HCT116 (cell line): ENCODE data around the gene MEGF6. TPM values are rescaled to one million over a fixed set of nuclear protein-coding genes. Genes with fewer than 3 reads are reported as not detected.

Experiments
- ATAC-seq: fragments of 200-7000 bp; cut with Tn5 transposase; 2 replicates; pipeline ENCODE4 v1.9.1; 2020; ENCODE audit warnings: mild to moderate bottlenecking, moderate library complexity
- BruUV-seq: library from RNA; stranded (reverse); fragments of 400-500 nt; replicated peaks from 2 replicates; lab custom pipeline; 2021; lab: Mats Ljungman, UMichigan
- CTCF ChIA-PET: fragments of 300-600 bp; sonication (Branson Sonifier 250); formaldehyde crosslinking; loops from one replicate; lab custom pipeline; 2021; ENCODE audit warnings: antibody characterized with exemption; lab: Charles Lee
- POLR2A ChIA-PET: fragments of 300-600, 350-600 bp; sonication (Branson Sonifier 250); formaldehyde crosslinking; loops from one replicate; lab custom pipeline; 2021; ENCODE audit warnings: antibody characterized with exemption; lab: Charles Lee
- RAD21 ChIA-PET, 2 experiments: fragments of 300-600 bp; sonication (Branson Sonifier 250); formaldehyde crosslinking; loops; one replicate each; lab custom pipeline; 2023; ENCODE audit warnings: low total read pairs in 2 of 2; ENCODE audit not compliant: uncharacterized antibody in 2 of 2, unreplicated experiment in 2 of 2, low non-redundant PET in 1 of 2; lab: Charles Lee
- DNase-seq: peaks from one replicate; pipeline ENCODE4 v3.0.0-alpha.2; 2010; ENCODE audit warnings: low read depth, low spot score
- H2AFZ ChIP-seq: fragments of 200-600 bp; shearing (Covaris generic), sonication (generic); 2 replicates; pipeline ENCODE4 v1.6.1; 2017; ENCODE audit warnings: low read depth, mixed run types, mixed read lengths, antibody characterized with exemption, low read length; ENCODE audit not compliant: poor library complexity, severe bottlenecking
- H3K27ac ChIP-seq: 2 replicates; pipeline ENCODE4 v1.5.1; 2012; ENCODE audit warnings: low read depth, low read length
- H3K27me3 ChIP-seq: fragments of 200-600 bp; sonication (generic); 2 replicates; pipeline ENCODE4 v1.6.1; 2016; ENCODE audit warnings: mixed run types, low read length, mixed read lengths; ENCODE audit not compliant: insufficient read depth
- H3K36me3 ChIP-seq, 2 experiments: fragments of 200-500 bp in 1 of 2; fragments of 200-600 bp in 1 of 2; sonication (Bioruptor generic) in 1 of 2; sonication (generic) in 1 of 2; 2 replicates each; pipeline versions ENCODE4 v1.5.1 to v1.6.1; 2014 to 2016; ENCODE audit warnings: low read length in 2 of 2, inconsistent platforms in 1 of 2, mixed read lengths in 1 of 2, mixed run types in 1 of 2; ENCODE audit not compliant: insufficient read depth in 2 of 2, control insufficient read depth in 1 of 2
- H3K4me1 ChIP-seq, 2 experiments: fragments of 200-600 bp in 1 of 2; sonication (generic) in 1 of 2; 2 replicates each; pipeline versions ENCODE4 v1.5.1 to v1.6.1; 2012 to 2017; ENCODE audit warnings: low read length in 2 of 2, inconsistent platforms in 1 of 2, mild to moderate bottlenecking in 1 of 2, mixed read lengths in 1 of 2, mixed run types in 1 of 2, moderate library complexity in 1 of 2; ENCODE audit not compliant: insufficient read depth in 2 of 2, control insufficient read depth in 1 of 2
- H3K4me2 ChIP-seq: fragments of 200-600 bp; sonication (generic); 2 replicates; pipeline ENCODE4 v1.6.1; 2017; ENCODE audit warnings: mixed run types, low read length, mixed read lengths
- H3K4me3 ChIP-seq, 2 experiments: fragments of 200-600 bp in 1 of 2; sonication (generic) in 1 of 2; replicated peaks in 1 of 2; 2 replicates each; pipeline ENCODE4 v1.5.1; 2011 to 2016; ENCODE audit warnings: low read length in 2 of 2, control low read depth in 1 of 2, low read depth in 1 of 2, mild to moderate bottlenecking in 1 of 2, mixed read lengths in 1 of 2, mixed run types in 1 of 2
- H3K79me2 ChIP-seq: fragments of 200-600 bp; sonication (generic); 2 replicates; pipeline ENCODE4 v1.6.1; 2017; ENCODE audit warnings: mild to moderate bottlenecking, mixed run types, low read length, moderate library complexity, mixed read lengths; ENCODE audit not compliant: insufficient read depth
- H3K9ac ChIP-seq: fragments of 200-600 bp; sonication (generic); 2 replicates; pipeline ENCODE4 v1.6.1; 2016; ENCODE audit warnings: low read length, mixed read lengths
- H3K9me2 ChIP-seq: fragments of 200-600 bp; sonication (generic), shearing (Covaris generic); 2 replicates; pipeline ENCODE4 v1.6.1; 2017; ENCODE audit warnings: mixed run types, mild to moderate bottlenecking, moderate library complexity; ENCODE audit not compliant: insufficient read depth
- H3K9me3 ChIP-seq, 2 experiments: fragments of 200-500 bp in 1 of 2; fragments of 200-600 bp in 1 of 2; sonication (Bioruptor generic) in 1 of 2; sonication (generic) in 1 of 2; 2 replicates each; pipeline ENCODE4 v1.6.1; 2014 to 2017; ENCODE audit warnings: low read length in 2 of 2, mixed read lengths in 2 of 2, inconsistent platforms in 1 of 2, low read depth in 1 of 2, mild to moderate bottlenecking in 1 of 2, mixed run types in 1 of 2, moderate library complexity in 1 of 2; ENCODE audit not compliant: control insufficient read depth in 1 of 2, insufficient read depth in 1 of 2
- H4K20me1 ChIP-seq: fragments of 200-600 bp; sonication (generic), shearing (Covaris generic); 2 replicates; pipeline ENCODE4 v1.6.1; 2017; ENCODE audit warnings: mixed run types, mild to moderate bottlenecking, moderate library complexity; ENCODE audit not compliant: insufficient read depth
- CEBPB ChIP-seq: IDR thresholded peaks from 2 replicates; pipeline ENCODE4 v1.6.1; 2012; ENCODE audit warnings: low read depth
- CTCF ChIP-seq, 3 experiments: fragments of 200-600 bp in 1 of 3; sonication (generic) in 1 of 3; IDR thresholded peaks in 2 of 3; conservative IDR thresholded peaks in 1 of 3; 2 replicates each; pipeline ENCODE4 v1.5.1; 2012 to 2017; ENCODE audit warnings: low read depth in 2 of 3, low read length in 2 of 3, antibody characterized with exemption in 1 of 3, borderline replicate concordance in 1 of 3, control low read depth in 1 of 3, mild to moderate bottlenecking in 1 of 3, mixed read lengths in 1 of 3, mixed run types in 1 of 3, moderate library complexity in 1 of 3; ENCODE audit not compliant: insufficient read depth in 1 of 3
- EZH2phosphoT487 ChIP-seq: fragments of 200-600 bp; IDR thresholded peaks from 2 replicates; pipeline ENCODE4 v1.6.1; 2018; ENCODE audit warnings: antibody characterized with exemption, borderline replicate concordance
- FOSL1 ChIP-seq: IDR thresholded peaks from 2 replicates; pipeline ENCODE4 v1.6.1; 2012; ENCODE audit warnings: low read depth
- POLR2AphosphoS5 ChIP-seq: IDR thresholded peaks from 2 replicates; pipeline ENCODE4 v1.6.1; 2011; ENCODE audit warnings: mild to moderate bottlenecking, low read depth, low read length, moderate library complexity
- REST ChIP-seq: IDR thresholded peaks from 2 replicates; pipeline ENCODE4 v1.6.1; 2012; ENCODE audit warnings: low read depth
- SP1 ChIP-seq: IDR thresholded peaks from 2 replicates; pipeline ENCODE4 v1.6.1; 2012; ENCODE audit warnings: low read depth
- TCF7L2 ChIP-seq: IDR thresholded peaks from 2 replicates; pipeline ENCODE4 v1.7.0; 2011; ENCODE audit warnings: borderline replicate concordance, inconsistent platforms; ENCODE audit not compliant: insufficient read depth, insufficient read length; ENCODE audit errors: extremely low read depth
- intact Hi-C: fragments of 100-400 bp; cut with micrococcal nuclease; formaldehyde crosslinking; loops from 2 replicates; pipeline ENCODE4 v1.10.0; 2022
- total RNA-seq: library from RNA; stranded (reverse); gene quantifications from one replicate; pipeline ENCODE4 v1.2.1, GENCODE V29; 2021; ENCODE audit not compliant: unreplicated experiment

Gene MEGF6
- total RNA-seq, 1 experiment from 2014 or later = 47.6 TPM

- H3K4me1 ChIP-seq = peaks cover 0 to 9% of the 10 kb centered on the region in 2 experiments; a peak in 1 of 4 replicates
- no peaks in the 10 kb centered on the region for H3K36me3 ChIP-seq
- intact Hi-C loops = no loop called here
- no peak overlapping the region for H2AFZ ChIP-seq
- no peak for ATAC-seq
- RAD21 ChIA-PET = no interaction called here
- no peak overlapping the region for H3K9ac ChIP-seq
- H3K4me2 ChIP-seq = no peak overlapping the region
- TF ChIP-seq FOSL1 (no peak), SP1 (no peak), CEBPB (no peak), POLR2AphosphoS5 (no peak), CTCF (IDR thresholded peaks at IDR 0.05 in 2 of 3, conservative IDR thresholded peaks at IDR 0.05 in 1 of 3; ENCODE audit: borderline replicate concordance in 1 of 3, insufficient read depth in 1 of 3, low read depth in 2 of 3, low read length in 2 of 3) (no peak), REST (no peak), TCF7L2 (no peak), EZH2phosphoT487 (no peak)
- TF ChIP-seq, all 23 proteins: peak for 0
- Histone ChIP-seq H4K20me1 (no peaks in the 10 kb centered on the region), H3K79me2 (no peaks in the 10 kb centered on the region), H3K27me3 (no peaks in the 10 kb centered on the region), H3K9me2 (no peaks in the 10 kb centered on the region), H3K27ac (no peak overlapping the region), H3K9me3 (no peaks in the 10 kb centered on the region), H3K4me3 (no peak overlapping the region)
- DNase-seq = no peak
- BruUV-seq = no TSS peak
- ChIA-PET POLR2A (no interaction called here), CTCF (interaction anchor here (0.9 kb wide), 1 partner anchor 13 kb away, joined by 3 read pairs; no protein-coding TSS in a partner anchor)
These were observed 144.8 kb downstream of the MEGF6 start for GRCh38 chr1:3466366-3467075.
